Mucosa of stomach (tissue), 1 donor: ENCODE data around the gene TOP3B.

Experiments
- H3K27me3 ChIP-seq: one replicate; pipeline ENCODE4 v1.7.0; 2013; ENCODE audit warnings: mild to moderate bottlenecking, low read length; ENCODE audit not compliant: control insufficient read depth, insufficient read depth
- H3K36me3 ChIP-seq: one replicate; pipeline ENCODE4 v1.7.0; 2013; ENCODE audit warnings: low read length; ENCODE audit not compliant: control insufficient read depth, insufficient read depth
- H3K4me1 ChIP-seq: one replicate; pipeline ENCODE4 v1.7.0; 2013; ENCODE audit warnings: mild to moderate bottlenecking, low read length; ENCODE audit not compliant: control insufficient read depth, insufficient read depth
- H3K4me3 ChIP-seq: one replicate; pipeline ENCODE4 v1.7.0; 2013; ENCODE audit warnings: low read length
- H3K9ac ChIP-seq: one replicate; pipeline ENCODE4 v1.7.0; 2013; ENCODE audit warnings: mild to moderate bottlenecking, low read length, moderate library complexity
- H3K9me3 ChIP-seq: one replicate; pipeline ENCODE4 v1.7.0; 2013; ENCODE audit warnings: mild to moderate bottlenecking, low read length, moderate library complexity; ENCODE audit not compliant: control insufficient read depth
- donor health status: Pancreatic carcinoma.

Gene TOP3B

GRCh38 chr22:22022255-22022840, 39.8 kb upstream of the TOP3B start:
- Histone ChIP-seq H3K36me3 (no peaks in the 10 kb centered on the region), H3K4me1 (no peaks in the 10 kb centered on the region), H3K4me3 (no peak overlapping the region), H3K27me3 (no peaks in the 10 kb centered on the region), H3K9me3 (no peaks in the 10 kb centered on the region), H3K9ac (no peak overlapping the region)

DNA sequence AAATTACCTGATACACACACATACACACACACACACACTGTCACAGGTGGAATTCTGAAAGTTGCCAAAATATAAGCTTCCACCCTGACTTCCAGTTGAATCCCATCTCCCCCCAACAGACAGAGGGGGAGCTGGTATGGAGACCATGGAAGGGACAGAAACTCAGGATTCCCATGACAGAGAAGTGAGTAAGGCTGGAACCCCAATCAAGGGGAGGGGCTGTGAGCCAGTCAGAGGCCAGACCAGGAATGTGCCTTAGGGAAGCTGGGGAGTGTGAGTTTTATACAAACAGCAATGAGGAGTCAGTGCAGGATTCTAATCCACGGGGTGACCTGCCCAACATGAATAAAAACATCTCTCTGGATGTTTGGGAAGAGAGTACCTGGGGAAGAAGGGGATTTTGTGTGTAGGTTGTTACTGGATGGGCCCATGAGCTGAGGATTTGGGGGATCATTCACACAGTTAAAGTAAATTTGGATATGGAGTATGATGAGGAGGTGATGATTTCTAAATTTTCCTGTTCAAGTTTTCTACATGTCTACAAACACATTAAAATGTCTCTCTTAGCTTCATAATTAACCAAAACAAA, 38.7 kb upstream of the TOP3B start:
- no peaks in the 10 kb centered on the region for H3K27me3 ChIP-seq

GRCh38 chr22:22020425-22020852, 37.9 kb upstream of the TOP3B start:
- Histone ChIP-seq H3K27me3 (no peaks in the 10 kb centered on the region), H3K36me3 (no peaks in the 10 kb centered on the region), H3K4me3 (no peak overlapping the region), H3K9ac (no peak overlapping the region), H3K9me3 (no peaks in the 10 kb centered on the region), H3K4me1 (no peaks in the 10 kb centered on the region)

More for the DNA sequence above, 38.7 kb upstream of the TOP3B start:
- H3K4me3 ChIP-seq: no peak overlapping the region
- H3K36me3 ChIP-seq: no peaks in the 10 kb centered on the region
- no peak overlapping the region for H3K9ac ChIP-seq
- H3K9me3 ChIP-seq: no peaks in the 10 kb centered on the region
- H3K4me1 ChIP-seq: no peaks in the 10 kb centered on the region

GRCh38 chr22:22019659-22020424, 37.3 kb upstream of the TOP3B start:
- no peaks in the 10 kb centered on the region for H3K27me3 ChIP-seq
- H3K4me1 ChIP-seq: no peaks in the 10 kb centered on the region
- H3K4me3 ChIP-seq: no peak overlapping the region
- no peaks in the 10 kb centered on the region for H3K9me3 ChIP-seq
- H3K36me3 ChIP-seq: no peaks in the 10 kb centered on the region
- no peak overlapping the region for H3K9ac ChIP-seq

GRCh38 chr22:22018825-22019658, 36.5 kb upstream of the TOP3B start:
- H3K27me3 ChIP-seq: no peaks in the 10 kb centered on the region
- no peaks in the 10 kb centered on the region for H3K9me3 ChIP-seq
- H3K36me3 ChIP-seq: no peaks in the 10 kb centered on the region
- H3K4me3 ChIP-seq: no peak overlapping the region
- H3K9ac ChIP-seq: no peak overlapping the region
- H3K4me1 ChIP-seq: no peaks in the 10 kb centered on the region

DNA sequence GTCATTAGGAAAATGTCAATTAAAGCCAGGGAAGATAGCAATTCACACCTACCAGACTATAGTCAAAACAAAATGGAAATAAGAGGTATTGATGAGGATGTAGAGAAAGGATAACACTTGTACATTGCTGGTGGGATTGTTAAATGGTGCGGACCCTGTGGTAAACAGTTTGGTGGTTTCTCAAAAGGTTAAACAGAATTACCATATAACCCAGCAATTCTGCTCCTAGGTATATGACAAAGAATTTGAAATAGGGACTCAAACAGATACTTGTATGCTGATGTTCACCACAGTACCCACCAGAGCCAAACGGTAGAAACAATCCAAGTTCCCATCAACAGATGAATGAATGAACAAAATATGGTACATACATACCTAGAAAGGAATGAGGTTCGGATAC, 33.0 kb upstream of the TOP3B start:
- no peaks in the 10 kb centered on the region for H3K9me3 ChIP-seq
- no peaks in the 10 kb centered on the region for H3K36me3 ChIP-seq
- no peaks in the 10 kb centered on the region for H3K4me1 ChIP-seq
- no peak overlapping the region for H3K9ac ChIP-seq
- no peak overlapping the region for H3K4me3 ChIP-seq
- H3K27me3 ChIP-seq: no peaks in the 10 kb centered on the region

DNA sequence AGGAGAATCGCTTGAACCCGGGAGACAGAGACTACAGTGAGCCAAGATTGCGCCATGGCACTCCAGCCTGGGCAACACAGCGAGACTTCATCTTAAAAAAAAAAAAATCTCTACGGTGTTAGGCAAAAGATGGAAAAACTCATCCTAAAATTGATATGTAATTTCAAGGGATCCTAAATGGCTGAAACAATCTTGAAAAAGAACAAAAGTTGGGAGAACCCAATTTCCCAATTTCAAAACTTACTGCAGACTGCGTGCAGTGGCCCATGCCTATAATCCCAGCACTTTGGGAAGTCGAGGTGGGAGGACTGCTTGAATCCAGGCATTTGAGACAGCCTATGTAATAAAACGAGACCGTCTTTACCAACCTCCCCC, 31.7 kb upstream of the TOP3B start:
- Histone ChIP-seq H3K4me3 (no peak overlapping the region), H3K4me1 (no peaks in the 10 kb centered on the region), H3K9me3 (no peaks in the 10 kb centered on the region), H3K36me3 (no peaks in the 10 kb centered on the region), H3K9ac (no peak overlapping the region), H3K27me3 (peaks cover 6% of the 10 kb centered on the region)

GRCh38 chr22:22013559-22014284, 31.1 kb upstream of the TOP3B start:
- H3K27me3 ChIP-seq: peaks cover 8% of the 10 kb centered on the region
- no peaks in the 10 kb centered on the region for H3K36me3 ChIP-seq
- no peak overlapping the region for H3K4me3 ChIP-seq
- H3K4me1 ChIP-seq: no peaks in the 10 kb centered on the region
- H3K9ac ChIP-seq: no peak overlapping the region
- H3K9me3 ChIP-seq: no peaks in the 10 kb centered on the region

GRCh38 chr22:22011964-22012363, 29.4 kb upstream of the TOP3B start:
- Histone ChIP-seq H3K27me3 (peaks cover 8% of the 10 kb centered on the region), H3K9me3 (no peaks in the 10 kb centered on the region), H3K36me3 (no peaks in the 10 kb centered on the region), H3K4me3 (no peak overlapping the region), H3K4me1 (no peaks in the 10 kb centered on the region), H3K9ac (no peak overlapping the region)

GRCh38 chr22:22010358-22010757, 27.8 kb upstream of the TOP3B start:
- H3K9ac ChIP-seq: no peak overlapping the region
- no peaks in the 10 kb centered on the region for H3K9me3 ChIP-seq
- no peaks in the 10 kb centered on the region for H3K4me1 ChIP-seq
- H3K4me3 ChIP-seq: no peak overlapping the region
- peaks cover 8% of the 10 kb centered on the region for H3K27me3 ChIP-seq
- no peaks in the 10 kb centered on the region for H3K36me3 ChIP-seq

DNA sequence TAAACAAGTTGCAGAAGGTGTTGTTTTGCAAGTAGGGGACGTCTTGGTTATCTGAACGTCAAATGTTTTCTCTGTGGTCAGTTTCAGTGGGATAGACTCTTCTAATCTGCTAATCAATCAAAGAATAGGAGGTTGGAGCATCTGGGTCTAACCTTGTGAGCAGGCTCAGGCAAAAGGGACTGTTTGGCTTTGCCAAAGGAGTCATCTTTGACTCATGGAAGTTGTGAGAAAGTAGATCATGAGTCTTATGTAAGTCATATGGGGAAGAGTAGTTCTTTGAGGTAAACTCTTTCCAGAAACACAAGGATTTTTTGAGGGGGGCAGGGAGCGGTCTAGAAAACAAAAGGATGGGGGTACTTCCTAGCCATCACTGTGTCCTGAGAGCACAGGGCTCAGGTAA, 27.1 kb upstream of the TOP3B start:
- H3K27me3 ChIP-seq: peaks cover 8% of the 10 kb centered on the region
- H3K36me3 ChIP-seq: no peaks in the 10 kb centered on the region
- H3K9me3 ChIP-seq: no peaks in the 10 kb centered on the region
- H3K9ac ChIP-seq: no peak overlapping the region
- no peaks in the 10 kb centered on the region for H3K4me1 ChIP-seq
- no peak overlapping the region for H3K4me3 ChIP-seq
